Spleen (tissue), 7 donors: ENCODE measurements around the gene SSBP4.

ENCODE experiments used
- POLR2A ChIP-seq, 3 donors: fragments of 450-650 bp; IDR thresholded peaks; one replicate each; pipeline ENCODE4 v1.5.1; 2017; ENCODE audit warnings: antibody characterized with exemption in 3 of 3, mild to moderate bottlenecking in 1 of 3
- TF ChIP-seq, protein P1 (sequence below), 11 experiments: fragments of 200-600 bp in 7 of 11; fragments of 450-650 bp in 4 of 11; sonication (generic) in 4 of 11; IDR thresholded peaks in 8 of 11; conservative IDR thresholded peaks in 3 of 11; 1 replicate in 7 of 11; 2 replicates in 4 of 11; pipeline versions ENCODE4 v1.4.0 to v1.8.0; 2016 to 2021; ENCODE audit warnings: antibody characterized with exemption in 11 of 11, inconsistent platforms in 4 of 11, mild to moderate bottlenecking in 1 of 11
- donor health status: DM: no; HTN: no; CAD: no; lungs with moderate emphysema.
- donor health status: DM: no; HTN: no; CAD: no.
- donor health status: DM: no; HTN: no; CAD: no.

DNA sequence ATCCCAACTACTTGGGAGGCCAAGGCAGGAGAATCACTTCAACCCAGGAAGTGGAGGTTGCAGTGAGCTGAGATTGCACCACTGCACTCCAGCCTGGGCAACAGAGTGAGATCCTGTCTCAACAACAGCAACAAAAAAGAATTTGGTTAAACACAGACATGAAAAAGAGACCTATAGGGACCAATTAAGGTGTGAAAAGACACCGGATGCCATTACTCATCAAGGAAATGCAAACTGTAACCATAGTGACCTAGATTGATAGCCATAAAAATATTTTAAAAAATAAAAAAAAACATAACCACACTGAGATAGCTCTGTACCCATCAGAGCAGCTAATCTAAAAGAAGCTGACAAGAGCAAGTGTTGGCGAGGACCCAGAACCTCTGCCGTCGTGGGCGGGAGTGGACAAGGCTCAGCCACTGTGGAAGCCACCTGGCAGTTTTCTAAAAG is 55.8 kb downstream of the SSBP4 start:
- TF ChIP-seq, protein P1, sequence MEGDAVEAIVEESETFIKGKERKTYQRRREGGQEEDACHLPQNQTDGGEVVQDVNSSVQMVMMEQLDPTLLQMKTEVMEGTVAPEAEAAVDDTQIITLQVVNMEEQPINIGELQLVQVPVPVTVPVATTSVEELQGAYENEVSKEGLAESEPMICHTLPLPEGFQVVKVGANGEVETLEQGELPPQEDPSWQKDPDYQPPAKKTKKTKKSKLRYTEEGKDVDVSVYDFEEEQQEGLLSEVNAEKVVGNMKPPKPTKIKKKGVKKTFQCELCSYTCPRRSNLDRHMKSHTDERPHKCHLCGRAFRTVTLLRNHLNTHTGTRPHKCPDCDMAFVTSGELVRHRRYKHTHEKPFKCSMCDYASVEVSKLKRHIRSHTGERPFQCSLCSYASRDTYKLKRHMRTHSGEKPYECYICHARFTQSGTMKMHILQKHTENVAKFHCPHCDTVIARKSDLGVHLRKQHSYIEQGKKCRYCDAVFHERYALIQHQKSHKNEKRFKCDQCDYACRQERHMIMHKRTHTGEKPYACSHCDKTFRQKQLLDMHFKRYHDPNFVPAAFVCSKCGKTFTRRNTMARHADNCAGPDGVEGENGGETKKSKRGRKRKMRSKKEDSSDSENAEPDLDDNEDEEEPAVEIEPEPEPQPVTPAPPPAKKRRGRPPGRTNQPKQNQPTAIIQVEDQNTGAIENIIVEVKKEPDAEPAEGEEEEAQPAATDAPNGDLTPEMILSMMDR (IDR thresholded peaks at IDR 0.05 in 8 of 11, conservative IDR thresholded peaks at IDR 0.05 in 3 of 11), result no peak
- TF ChIP-seq POLR2A (IDR thresholded peaks at IDR 0.05), result no peak
